H1 (cell line): Measurements from ENCODE around the gene SLX9. TPM values are rescaled to one million over a fixed set of nuclear protein-coding genes. Genes with fewer than 3 reads are reported as not detected.

ENCODE experiments used
- CTCF ChIA-PET: fragments of 300-600 bp; sonication (Branson Sonifier 250); formaldehyde crosslinking; loops from one replicate; lab custom pipeline; 2021; ENCODE audit not compliant: partially characterized antibody; lab: Charles Lee
- POLR2A ChIA-PET: fragments of 300-600 bp; sonication (Branson Sonifier 250); formaldehyde crosslinking; loops from one replicate; lab custom pipeline; 2021; ENCODE audit warnings: inconsistent platforms; ENCODE audit not compliant: partially characterized antibody; lab: Charles Lee
- DNase-seq, 2 experiments: peaks; one replicate each; pipeline versions ENCODE4 v3.0.0 to v3.0.0-alpha.2; 2010 to 2022; ENCODE audit warnings: low spot score in 2 of 2, low read depth in 1 of 2, mixed read lengths in 1 of 2
- FAIRE-seq: peaks from 2 replicates; lab custom pipeline; 2011; peaks lifted over from hg19 to GRCh38; lab: Jason Lieb, UNC
- H2AFZ ChIP-seq: 2 replicates; pipeline ENCODE4 v1.8.1; 2012; ENCODE audit warnings: low read length, inconsistent platforms
- H2AK5ac ChIP-seq: 2 replicates; pipeline ENCODE4 v1.6.1; 2013; ENCODE audit warnings: low read depth, low read length
- H2BK120ac ChIP-seq: replicated peaks from 2 replicates; pipeline ENCODE3; 2013; ENCODE audit warnings: low read depth, low read length, inconsistent platforms
- H2BK12ac ChIP-seq: 2 replicates; pipeline ENCODE4 v1.6.1; 2013; ENCODE audit warnings: low read depth, low read length
- H2BK15ac ChIP-seq: 2 replicates; pipeline ENCODE4 v1.6.1; 2013; ENCODE audit warnings: low read length
- H2BK20ac ChIP-seq: 2 replicates; pipeline ENCODE4 v1.6.1; 2013; ENCODE audit warnings: low read length
- H2BK5ac ChIP-seq: 2 replicates; pipeline ENCODE4 v1.6.1; 2013; ENCODE audit warnings: low read depth, low read length
- H3K14ac ChIP-seq: 2 replicates; pipeline ENCODE4 v1.6.1; 2013; ENCODE audit warnings: inconsistent platforms; ENCODE audit not compliant: insufficient read length
- H3K18ac ChIP-seq: 2 replicates; pipeline ENCODE4 v1.6.1; 2013; ENCODE audit warnings: low read length; ENCODE audit errors: extremely low read depth
- H3K23ac ChIP-seq: 2 replicates; pipeline ENCODE4 v1.6.1; 2013; ENCODE audit warnings: inconsistent platforms; ENCODE audit not compliant: insufficient read length
- H3K23me2 ChIP-seq: 2 replicates; pipeline ENCODE4 v1.6.1; 2013; ENCODE audit warnings: low read depth, low read length
- H3K27ac ChIP-seq: 2 replicates; pipeline ENCODE4 v1.6.1; 2011; ENCODE audit warnings: low read depth, low read length, inconsistent platforms
- H3K27me3 ChIP-seq, 4 experiments: replicated peaks in 1 of 4; 1 replicate in 1 of 4; 2 replicates in 3 of 4; pipeline versions ENCODE4 v1.6.1 to v1.8.1; 2011 to 2013; ENCODE audit warnings: low read length in 3 of 4, mild to moderate bottlenecking in 3 of 4, inconsistent platforms in 2 of 4, mixed read lengths in 2 of 4, moderate library complexity in 1 of 4; ENCODE audit not compliant: control insufficient read depth in 3 of 4, insufficient read depth in 3 of 4; ENCODE audit errors: extremely low read depth in 1 of 4
- H3K36me3 ChIP-seq, 4 experiments: 2 replicates each; pipeline versions ENCODE4 v1.6.1 to v1.8.1; 2011 to 2013; ENCODE audit warnings: mild to moderate bottlenecking in 4 of 4, low read length in 3 of 4, moderate library complexity in 2 of 4, control low read depth in 1 of 4, inconsistent platforms in 1 of 4; ENCODE audit not compliant: insufficient read depth in 4 of 4, control insufficient read depth in 2 of 4
- H3K4ac ChIP-seq: replicated peaks from 2 replicates; pipeline ENCODE3; 2013; ENCODE audit warnings: low read length, low read depth, mixed read lengths, inconsistent platforms; ENCODE audit not compliant: insufficient read length
- H3K4me1 ChIP-seq, 4 experiments: replicated peaks in 1 of 4; 1 replicate in 1 of 4; 2 replicates in 3 of 4; pipeline versions ENCODE4 v1.6.1 to v1.8.1; 2011 to 2013; ENCODE audit warnings: low read length in 3 of 4, inconsistent platforms in 2 of 4, mixed read lengths in 1 of 4; ENCODE audit not compliant: insufficient read depth in 4 of 4, control insufficient read depth in 3 of 4
- H3K4me2 ChIP-seq, 2 experiments: 2 replicates each; pipeline versions ENCODE4 v1.6.1 to v1.8.1; 2011 to 2013; ENCODE audit warnings: low read depth in 2 of 2, low read length in 2 of 2, control low read depth in 1 of 2, inconsistent platforms in 1 of 2, mild to moderate bottlenecking in 1 of 2; ENCODE audit not compliant: insufficient read depth in 1 of 2
- H3K4me3 ChIP-seq, 4 experiments: fragments of 200-600, 300-600 bp in 1 of 4; sonication (generic), shearing (Covaris generic), sonication (Bioruptor Twin) in 1 of 4; 2 replicates each; pipeline versions ENCODE4 v1.5.1 to v1.8.1; 2011 to 2016; ENCODE audit warnings: low read length in 4 of 4, low read depth in 3 of 4, control low read depth in 2 of 4, inconsistent platforms in 2 of 4, mild to moderate bottlenecking in 2 of 4, mixed read lengths in 1 of 4, moderate library complexity in 1 of 4; ENCODE audit not compliant: insufficient read depth in 2 of 4; ENCODE audit errors: extremely low read depth in 1 of 4
- H3K56ac ChIP-seq: replicated peaks from 2 replicates; pipeline ENCODE3; 2013; ENCODE audit warnings: low read depth, mild to moderate bottlenecking, mixed read lengths, low read length, inconsistent platforms; ENCODE audit not compliant: insufficient read length
- H3K79me1 ChIP-seq: 2 replicates; pipeline ENCODE4 v1.6.1; 2013; ENCODE audit warnings: low read depth, low read length, control low read depth
- H3K79me2 ChIP-seq, 2 experiments: 2 replicates each; pipeline versions ENCODE4 v1.6.1 to v1.8.1; 2012 to 2013; ENCODE audit warnings: low read length in 2 of 2, mild to moderate bottlenecking in 2 of 2, inconsistent platforms in 1 of 2; ENCODE audit not compliant: insufficient read depth in 2 of 2, control insufficient read depth in 1 of 2
- H3K9ac ChIP-seq, 4 experiments: replicated peaks in 1 of 4; 1 replicate in 1 of 4; 2 replicates in 3 of 4; pipeline versions ENCODE4 v1.6.1 to v1.8.1; 2011 to 2013; ENCODE audit warnings: low read depth in 3 of 4, low read length in 3 of 4, control low read depth in 2 of 4, mild to moderate bottlenecking in 2 of 4, moderate library complexity in 2 of 4, inconsistent platforms in 1 of 4; ENCODE audit errors: extremely low read depth in 1 of 4
- H3K9me3 ChIP-seq, 2 experiments: 2 replicates each; pipeline versions ENCODE4 v1.6.1 to v1.8.1; 2012 to 2013; ENCODE audit warnings: mild to moderate bottlenecking in 2 of 2, moderate library complexity in 2 of 2, control low read depth in 1 of 2, inconsistent platforms in 1 of 2, low read depth in 1 of 2, low read length in 1 of 2, mixed read lengths in 1 of 2; ENCODE audit not compliant: insufficient read depth in 2 of 2
- H4K20me1 ChIP-seq, 2 experiments: replicated peaks in 1 of 2; 2 replicates each; pipeline versions ENCODE3 to v1.8.1; 2011 to 2013; ENCODE audit warnings: inconsistent platforms in 2 of 2, low read length in 2 of 2, mild to moderate bottlenecking in 1 of 2; ENCODE audit not compliant: insufficient read depth in 2 of 2, control insufficient read depth in 1 of 2
- H4K5ac ChIP-seq: 2 replicates; pipeline ENCODE4 v1.6.1; 2013; ENCODE audit warnings: low read length, low read depth, mixed read lengths, inconsistent platforms; ENCODE audit not compliant: insufficient read length
- H4K8ac ChIP-seq: 2 replicates; pipeline ENCODE4 v1.8.0; 2013; ENCODE audit warnings: mild to moderate bottlenecking, moderate library complexity, low read length, inconsistent platforms; ENCODE audit not compliant: insufficient read depth; ENCODE audit errors: extremely low read depth
- H4K91ac ChIP-seq: replicated peaks from 2 replicates; pipeline ENCODE3; 2013; ENCODE audit warnings: low read length, mixed read lengths, inconsistent platforms; ENCODE audit not compliant: insufficient read length
- HDAC2 ChIP-seq, 2 experiments: fragments of 300-600 bp in 1 of 2; sonication (generic) in 1 of 2; IDR thresholded peaks; 2 replicates each; pipeline ENCODE4 v1.6.1; 2011 to 2012; ENCODE audit warnings: low read depth in 2 of 2, low read length in 2 of 2, mild to moderate bottlenecking in 2 of 2, moderate library complexity in 2 of 2, borderline replicate concordance in 1 of 2, inconsistent platforms in 1 of 2
- JUN ChIP-seq: IDR thresholded peaks from 2 replicates; pipeline ENCODE4 v1.6.1; 2011; ENCODE audit warnings: low read depth, mild to moderate bottlenecking, improper control_type of control experiment, low read length
- NRF1 ChIP-seq: IDR thresholded peaks from 2 replicates; pipeline ENCODE4 v1.6.1; 2011; ENCODE audit warnings: mild to moderate bottlenecking, low read depth, low read length, improper control_type of control experiment
- POLR2A ChIP-seq, 2 experiments: IDR thresholded peaks; 1 replicate in 1 of 2; 2 replicates in 1 of 2; pipeline ENCODE4 v1.6.1; 2011; ENCODE audit warnings: low read depth in 2 of 2, low read length in 2 of 2, mild to moderate bottlenecking in 2 of 2; ENCODE audit errors: control extremely low read depth in 1 of 2
- RBBP5 ChIP-seq: IDR thresholded peaks from 2 replicates; pipeline ENCODE4 v1.7.1; 2012; ENCODE audit warnings: low read depth, mild to moderate bottlenecking, inconsistent platforms, low read length, moderate library complexity, borderline replicate concordance
- TBP ChIP-seq: IDR thresholded peaks from 2 replicates; pipeline ENCODE4 v1.6.1; 2011; ENCODE audit warnings: low read depth, low read length, improper control_type of control experiment
- ZNF274 ChIP-seq: IDR thresholded peaks from 2 replicates; pipeline ENCODE4 v1.7.0; 2012; ENCODE audit warnings: low read length, borderline replicate concordance; ENCODE audit errors: extremely low read depth
- WGBS, 2 experiments: shearing (Covaris generic) in 1 of 2; methylation state at CpG; one replicate each; pipeline versions ENCODE4 v1.1.6 to v1.1.7; 2013 to 2015; ENCODE audit warnings: low lambda C conversion rate in 2 of 2, mixed read lengths in 2 of 2, inconsistent platforms in 1 of 2, low coverage in 1 of 2, missing lambda C conversion rate in 1 of 2; ENCODE audit not compliant: insufficient replicate concordance in 2 of 2, insufficient coverage in 1 of 2, insufficient read length in 1 of 2; ENCODE audit errors: extremely low coverage in 1 of 2, missing lambda C conversion rate in 1 of 2; 5-methylcytosine and 5-hydroxymethylcytosine counted together
- polyA plus RNA-seq, 7 experiments: library from polyadenylated mRNA; depleted of rRNA in 3 of 7; stranded (reverse) in 5 of 7; unstranded in 2 of 7; fragments of >200 nt in 5 of 7; fragments of 200-250 nt in 2 of 7; gene quantifications; 1 replicate in 5 of 7; 2 replicates in 1 of 7; 4 replicates in 1 of 7; pipeline versions ENCODE4 v1.2.1 to v1.2.3, GENCODE V29; 2011 to 2013; ENCODE audit warnings: missing spikeins in 2 of 7, mixed read lengths in 2 of 7
- total RNA-seq: library from RNA; stranded (reverse); fragmentation: NEBNext Ultra II Directional; extraction: Animal tissue kit (Norgen Biotek cat#: 25700); gene quantifications from 2 replicates; pipeline ENCODE4 v1.2.1, GENCODE V29; 2021

SLX9 gene
- total and polyA plus RNA-seq, 2 of the 8 experiments (the other 6 are each of a cell fraction or from before 2014, with no cell fraction given) = 17.7 to 57.3 TPM

- no peak overlapping the region; a peak in 1 of 7 replicates for H3K9ac ChIP-seq
- WGBS, 2 experiments = 91% methylated on average over 22 of the region's 24 CpGs; no CpG with 5 or more reads in 1 of the 2 experiments
Observed at GRCh38 chr21:44994047-44994694, 54.3 kb downstream of the SLX9 start.

More at GRCh38 chr21:44994047-44994694, 54.3 kb downstream of the SLX9 start:
- FAIRE-seq (no peak), DNase-seq (no peak)
- Histone ChIP-seq H2BK120ac (no peak overlapping the region), H3K56ac (no peak overlapping the region), H3K4me1 (no peaks in the 10 kb centered on the region), H3K79me2 (no peaks in the 10 kb centered on the region), H3K4me2 (no peak overlapping the region), H2BK15ac (no peak overlapping the region), H2AFZ (no peak overlapping the region), H3K27ac (no peak overlapping the region), H3K36me3 (no peaks in the 10 kb centered on the region), H4K5ac (no peak overlapping the region), H2BK20ac (no peak overlapping the region), H4K8ac (no peak overlapping the region), H4K91ac (no peak overlapping the region), H3K18ac (no peak overlapping the region), H2BK12ac (no peak overlapping the region), H3K23ac (no peak overlapping the region), H3K9me3 (no peaks in the 10 kb centered on the region), H2AK5ac (no peak overlapping the region), H3K4me3 (no peak overlapping the region), H3K27me3 (no peaks in the 10 kb centered on the region; a peak in 1 of 7 replicates), H3K14ac (no peak overlapping the region), H3K79me1 (no peaks in the 10 kb centered on the region), H2BK5ac (no peak overlapping the region), H3K23me2 (no peaks in the 10 kb centered on the region), H3K4ac (no peak overlapping the region), H4K20me1 (peaks cover 0 to 1% of the 10 kb centered on the region in 2 experiments)
- TF ChIP-seq JUN (no peak), POLR2A (IDR thresholded peaks at IDR 0.05; ENCODE audit: control extremely low read depth in 1 of 2, low read depth in 2 of 2, low read length in 2 of 2) (no peak), HDAC2 (IDR thresholded peaks at IDR 0.05; ENCODE audit: borderline replicate concordance in 1 of 2, low read depth in 2 of 2, low read length in 2 of 2) (no peak), ZNF274 (no peak), TBP (no peak), RBBP5 (no peak), NRF1 (no peak)
- POLR2A ChIA-PET = no interaction called here
- CTCF ChIA-PET = interaction anchor here (1.0 to 1.7 kb wide), 3 partner anchors 32 to 144 kb away, joined by 3 to 4 read pairs (median 3); no protein-coding TSS in a partner anchor
